Gastroesophageal sphincter (tissue), 4 donors: ENCODE results near the gene MTARC1. TPM values are rescaled to one million over a fixed set of nuclear protein-coding genes. Genes with fewer than 3 reads are reported as not detected.

Experiments
- ATAC-seq: fragments of 150-250 bp; one replicate; pipeline ENCODE4 v1.9.1; 2016; ENCODE audit warnings: mild to moderate bottlenecking, moderate library complexity
- H3K27ac ChIP-seq, 4 donors: fragments of 200-600 bp; sonication (generic) in 3 of 4; 1 replicate in 3 of 4; 2 replicates in 1 of 4; pipeline ENCODE4 v1.5.1; 2016 to 2019
- H3K27me3 ChIP-seq: fragments of 200-600 bp; sonication (generic); one replicate; pipeline ENCODE4 v1.5.1; 2019
- H3K36me3 ChIP-seq, 2 donors: fragments of 200-600 bp; sonication (generic); one replicate each; pipeline ENCODE4 v1.5.1; 2019; ENCODE audit warnings: control low read depth in 1 of 2
- H3K4me1 ChIP-seq, 3 donors: fragments of 200-600 bp; sonication (generic); 1 replicate in 2 of 3; 2 replicates in 1 of 3; pipeline ENCODE4 v1.5.1; 2016 to 2019; ENCODE audit warnings: control low read depth in 2 of 3
- H3K4me3 ChIP-seq, 2 donors: fragments of 200-600 bp; sonication (generic); one replicate each; pipeline ENCODE4 v1.5.1; 2019; ENCODE audit warnings: mild to moderate bottlenecking in 1 of 2, moderate library complexity in 1 of 2
- H3K9me3 ChIP-seq, 3 donors: fragments of 200-600 bp; sonication (generic); one replicate each; pipeline ENCODE4 v1.5.1; 2017 to 2019; ENCODE audit warnings: control low read depth in 2 of 3
- CTCF ChIP-seq, 4 experiments: fragments of 200-600 bp in 2 of 4; fragments of 450-650 bp in 2 of 4; sonication (generic) in 1 of 4; IDR thresholded peaks; one replicate each; pipeline ENCODE4 v1.5.1; 2017 to 2019; ENCODE audit warnings: antibody characterized with exemption in 4 of 4, mild to moderate bottlenecking in 2 of 4, moderate library complexity in 2 of 4
- EP300 ChIP-seq: sonication (generic); formaldehyde crosslinking; IDR thresholded peaks from one replicate; pipeline ENCODE4 v1.6.1; 2017; ENCODE audit warnings: antibody characterized with exemption, mild to moderate bottlenecking
- POLR2A ChIP-seq, 2 donors: fragments of 450-650 bp; IDR thresholded peaks; one replicate each; pipeline ENCODE4 v1.6.1; 2017; ENCODE audit warnings: antibody characterized with exemption in 2 of 2, mild to moderate bottlenecking in 2 of 2, moderate library complexity in 1 of 2
- POLR2AphosphoS5 ChIP-seq: sonication (generic); formaldehyde crosslinking; IDR thresholded peaks from one replicate; pipeline ENCODE4 v1.6.1; 2017; ENCODE audit warnings: antibody characterized with exemption
- WGBS, 2 donors: methylation state at CpG; one replicate each; pipeline ENCODE4 v1.1.5; 2018; ENCODE audit warnings: low coverage in 1 of 2; 5-methylcytosine and 5-hydroxymethylcytosine counted together
- total RNA-seq, 4 donors: library from RNA; depleted of rRNA; stranded (reverse); fragments of >200 nt; gene quantifications; one replicate each; pipeline ENCODE4 v1.1.0, GENCODE V29; 2016

MTARC1 gene
- total RNA-seq, 4 donors from 2014 or later, result 3.7 to 8.1 (median 5.4) TPM

DNA sequence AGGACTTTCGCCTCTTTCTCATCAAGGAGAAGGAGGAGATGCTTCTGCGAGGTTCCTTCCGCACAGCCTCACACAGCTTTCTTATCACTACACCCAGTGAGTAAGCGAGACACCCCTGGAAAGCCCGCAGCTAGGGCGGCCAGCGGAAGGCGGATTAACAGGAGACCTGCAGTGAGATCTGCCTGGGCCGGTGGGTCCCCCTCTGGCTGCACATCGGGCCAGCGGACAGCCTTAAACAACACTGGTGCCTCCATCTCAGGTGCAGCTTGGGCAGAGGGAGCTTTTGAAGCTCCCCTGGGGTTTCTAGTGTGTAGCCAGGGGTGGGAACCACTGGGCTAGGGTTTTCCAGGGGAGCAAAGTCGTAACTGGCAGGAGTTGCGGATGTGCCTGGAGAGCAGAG lies 17.5 kb upstream of the MTARC1 start:
- no peak for TF ChIP-seq POLR2AphosphoS5
- TF ChIP-seq EP300, result no peak
- TF ChIP-seq CTCF (IDR thresholded peaks at IDR 0.05), result no peak
- no peak for ATAC-seq
- peaks cover 0 to 31% (median 0%) of the 10 kb centered on the region in 3 donors for H3K4me1 ChIP-seq
- no peaks in the 10 kb centered on the region for H3K27me3 ChIP-seq
- H3K27ac ChIP-seq, result no peak overlapping the region
- peaks cover 0 to 64% of the 10 kb centered on the region in 2 donors for H3K36me3 ChIP-seq
- no peaks in the 10 kb centered on the region for H3K9me3 ChIP-seq
- H3K4me3 ChIP-seq, result no peak overlapping the region
- WGBS, 2 donors, result 96% methylated on average over 5 of the region's 13 CpGs; no CpG with 5 or more reads in 1 of the 2 donors

- Histone ChIP-seq H3K36me3 (peaks cover 0 to 52% of the 10 kb centered on the region in 2 donors), H3K27ac (no peak overlapping the region), H3K27me3 (no peaks in the 10 kb centered on the region), H3K9me3 (no peaks in the 10 kb centered on the region), H3K4me1 (peaks cover 0 to 29% (median 0%) of the 10 kb centered on the region in 3 donors), H3K4me3 (no peak overlapping the region)
- TF ChIP-seq POLR2A (IDR thresholded peaks at IDR 0.05), result no peak
- no peak for TF ChIP-seq POLR2AphosphoS5
- TF ChIP-seq CTCF (IDR thresholded peaks at IDR 0.05), result no peak
- TF ChIP-seq EP300, result no peak
- WGBS, 2 donors, result 83 to 92% methylated on average over 4 to 11 of the region's 15 CpGs
- no peak for ATAC-seq
These were observed 16.3 kb upstream of the MTARC1 start for GRCh38 chr1:220770245-220770913.

GRCh38 chr1:220772846-220773245 lies 13.9 kb upstream of the MTARC1 start:
- no peak for TF ChIP-seq EP300
- TF ChIP-seq POLR2A (IDR thresholded peaks at IDR 0.05), result no peak
- TF ChIP-seq CTCF (IDR thresholded peaks at IDR 0.05), result no peak
- TF ChIP-seq POLR2AphosphoS5, result no peak
- ATAC-seq, result no peak
- H3K27me3 ChIP-seq, result no peaks in the 10 kb centered on the region
- H3K4me3 ChIP-seq, result no peak overlapping the region
- no peaks in the 10 kb centered on the region for H3K9me3 ChIP-seq
- no peak overlapping the region for H3K27ac ChIP-seq
- H3K4me1 ChIP-seq, result peaks cover 0 to 23% (median 0%) of the 10 kb centered on the region in 3 donors
- peaks cover 0 to 57% of the 10 kb centered on the region in 2 donors for H3K36me3 ChIP-seq
- 89 to 90% methylated on average over 3 to 4 of the region's 4 CpGs for WGBS, 2 donors

DNA sequence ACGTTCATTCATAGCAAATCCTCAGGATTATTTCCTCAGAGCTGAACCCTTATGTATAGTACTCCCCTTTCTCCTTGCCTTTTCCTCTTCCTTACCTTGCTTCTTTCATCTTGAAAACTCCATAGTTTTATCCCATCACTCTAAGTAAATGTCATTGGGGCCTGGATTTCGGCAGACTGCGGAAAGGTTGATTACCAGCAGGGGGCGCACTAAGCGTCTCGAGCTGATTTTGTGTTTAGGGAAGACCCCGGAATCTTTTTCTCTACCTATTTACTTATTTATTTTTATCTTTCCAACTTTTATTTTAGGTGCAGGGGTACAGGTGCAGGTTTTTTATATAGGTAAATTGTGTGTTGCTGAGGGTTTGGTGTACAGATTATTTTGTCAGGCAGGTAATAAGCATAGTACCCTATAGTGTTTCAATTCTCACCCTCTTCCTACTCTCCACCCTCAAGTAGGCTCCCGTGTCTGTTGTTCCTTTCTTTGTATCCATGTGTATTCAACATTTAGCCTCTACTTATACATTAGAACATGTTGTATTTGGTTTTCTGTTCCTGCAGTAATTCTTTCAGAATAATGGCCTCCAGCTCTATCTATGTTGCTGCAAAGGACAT lies 11.4 kb upstream of the MTARC1 start:
- H3K4me1 ChIP-seq, result peaks cover 0 to 12% (median 0%) of the 10 kb centered on the region in 3 donors
- no peak for ATAC-seq
- no peak overlapping the region for H3K4me3 ChIP-seq
- H3K36me3 ChIP-seq, result peaks cover 0 to 55% of the 10 kb centered on the region in 2 donors
- H3K27me3 ChIP-seq, result no peaks in the 10 kb centered on the region
- H3K9me3 ChIP-seq, result no peaks in the 10 kb centered on the region
- no peak overlapping the region for H3K27ac ChIP-seq
- WGBS, 2 donors, result 28 to 31% methylated on average over 8 of the region's 8 CpGs
- TF ChIP-seq POLR2A (IDR thresholded peaks at IDR 0.05) (no peak), CTCF (IDR thresholded peaks at IDR 0.05) (peak; percentile 54 to 81 (median 71))

DNA sequence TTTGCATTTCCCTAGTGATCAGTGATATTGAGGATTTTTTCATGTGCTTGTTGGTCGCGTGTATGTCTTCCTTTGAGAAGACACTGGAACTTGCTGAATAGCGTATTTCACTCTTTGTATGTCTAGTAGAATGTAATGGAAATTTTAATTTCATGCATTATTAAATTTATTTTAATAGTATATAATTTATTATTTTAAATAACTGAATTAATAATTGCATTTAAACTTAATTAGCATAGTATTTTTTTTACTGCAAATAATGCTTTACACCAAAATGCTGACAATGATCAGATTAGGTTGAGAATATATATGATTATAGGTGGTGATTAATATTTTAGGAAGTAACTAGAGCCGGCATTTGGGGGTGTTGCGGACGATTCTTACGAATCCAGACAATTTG lies 10.5 kb upstream of the MTARC1 start:
- no peak overlapping the region for H3K4me3 ChIP-seq
- peaks cover 0 to 12% (median 0%) of the 10 kb centered on the region in 3 donors for H3K4me1 ChIP-seq
- no peak for TF ChIP-seq CTCF (IDR thresholded peaks at IDR 0.05)
- no peak for TF ChIP-seq EP300
- no peak for TF ChIP-seq POLR2A (IDR thresholded peaks at IDR 0.05)
- TF ChIP-seq POLR2AphosphoS5, result no peak
- no peak overlapping the region for H3K27ac ChIP-seq
- WGBS, 2 donors, result 89 to 90% methylated on average over 7 of the region's 7 CpGs
- no peaks in the 10 kb centered on the region for H3K27me3 ChIP-seq
- no peaks in the 10 kb centered on the region for H3K9me3 ChIP-seq
- no peak for ATAC-seq
- H3K36me3 ChIP-seq, result peaks cover 0 to 55% of the 10 kb centered on the region in 2 donors
